ENCODE results near the gene ATP7A.
"Not testable (repeated sequence)": the region's sequence is repeated elsewhere in the genome, so short reads cannot be mapped to it uniquely, and the experiment has no call there.

The ATP7A gene

GRCh38 chrX:77910108-77910840 lies at the start of gene ATP7A:
Gene ATP7A (plus strand): TSS chrX:77910693. CDS start chrX:77971642, 60,949 bp downstream.
- no peak for DNase-seq

- no peak for DNase-seq
Observed at GRCh38 chrX:77875372-77875771, 35.1 kb upstream of the ATP7A start.

- DNase-seq = not testable (repeated sequence)
Observed at GRCh38 chrX:77881418-77881817, 29.1 kb upstream of the ATP7A start.

- DNase-seq = no peak
Observed at GRCh38 chrX:77892887-77893286, 17.6 kb upstream of the ATP7A start.

- no peak for DNase-seq
Observed at GRCh38 chrX:77893713-77894112, 16.8 kb upstream of the ATP7A start.

- no peak for DNase-seq
Observed at GRCh38 chrX:77894921-77895886, 15.3 kb upstream of the ATP7A start, which contains the start of gene MAGT1. Gene MAGT1 (minus strand): TSS chrX:77895435. CDS start chrX:77895410, 25 bp downstream.

- no peak for DNase-seq
Observed at GRCh38 chrX:77899081-77899828, 11.2 kb upstream of the ATP7A start, which contains the start of gene COX7B. Gene COX7B (plus strand): TSS chrX:77899468. CDS start chrX:77899554, 86 bp downstream.

GRCh38 chrX:77900688-77901087 lies 9.8 kb upstream of the ATP7A start:
- no peak for DNase-seq

GRCh38 chrX:77901506-77901905 lies 9.0 kb upstream of the ATP7A start:
- DNase-seq = no peak

GRCh38 chrX:77917294-77917933 lies 6.9 kb downstream of the ATP7A start:
- no peak for DNase-seq

GRCh38 chrX:77918568-77918967 lies 8.1 kb downstream of the ATP7A start:
- no peak for DNase-seq

- DNase-seq = not testable (repeated sequence)
Observed at GRCh38 chrX:77919370-77919769, 8.9 kb downstream of the ATP7A start.

- no peak for DNase-seq
Observed at GRCh38 chrX:77922787-77923186, 12.3 kb downstream of the ATP7A start.

- no peak for DNase-seq
Observed at GRCh38 chrX:77924320-77924859, 13.9 kb downstream of the ATP7A start.

- DNase-seq = no peak
Observed at GRCh38 chrX:77925764-77926163, 15.3 kb downstream of the ATP7A start.

- DNase-seq = no peak
Observed at GRCh38 chrX:77930581-77930980, 20.1 kb downstream of the ATP7A start.

GRCh38 chrX:77935886-77936285 lies 25.4 kb downstream of the ATP7A start:
- no peak for DNase-seq

- DNase-seq = no peak
Observed at GRCh38 chrX:77936299-77936698, 25.8 kb downstream of the ATP7A start.

GRCh38 chrX:77937291-77937690 lies 26.8 kb downstream of the ATP7A start:
- no peak for DNase-seq

GRCh38 chrX:77938083-77938680 lies 27.7 kb downstream of the ATP7A start:
- no peak for DNase-seq

- not testable (repeated sequence) for DNase-seq
Observed at GRCh38 chrX:77945031-77945430, 34.5 kb downstream of the ATP7A start.
